Panc1 (cell line): ENCODE data around the gene LRGUK. TPM values are rescaled to one million over a fixed set of nuclear protein-coding genes. Genes with fewer than 3 reads are reported as not detected.

Source experiments
- ATAC-seq: fragments of 200-7000 bp; cut with Tn5 transposase; 2 replicates; pipeline ENCODE4 v1.9.1; 2020; ENCODE audit warnings: mild to moderate bottlenecking, moderate library complexity
- BruUV-seq: library from RNA; stranded (reverse); fragments of 400-500 nt; replicated peaks from 2 replicates; lab custom pipeline; 2021; lab: Mats Ljungman, UMichigan
- CTCF ChIA-PET: fragments of 300-600 bp; sonication (Branson Sonifier 250); formaldehyde crosslinking; loops from one replicate; lab custom pipeline; 2022; ENCODE audit warnings: antibody characterized with exemption; lab: Charles Lee
- POLR2A ChIA-PET: fragments of 300-600 bp; sonication (Branson Sonifier 250); formaldehyde crosslinking; loops from one replicate; lab custom pipeline; 2022; ENCODE audit warnings: antibody characterized with exemption; lab: Charles Lee
- DNase-seq: peaks from one replicate; pipeline ENCODE4 v3.0.0-alpha.2; 2010; ENCODE audit warnings: low read depth, low spot score
- H3K27ac ChIP-seq: 2 replicates; pipeline ENCODE4 v1.5.1; 2011; ENCODE audit warnings: mild to moderate bottlenecking, low read length, inconsistent platforms
- H3K27me3 ChIP-seq: fragments of 200-500 bp; sonication (Bioruptor generic); 2 replicates; pipeline ENCODE4 v1.6.0; 2014; ENCODE audit warnings: low read length, inconsistent platforms; ENCODE audit not compliant: control insufficient read depth, insufficient read depth
- H3K36me3 ChIP-seq: fragments of 200-500 bp; sonication (Bioruptor generic); 2 replicates; pipeline ENCODE4 v1.5.1; 2014; ENCODE audit warnings: inconsistent platforms, mild to moderate bottlenecking, low read length, moderate library complexity; ENCODE audit not compliant: control insufficient read depth, insufficient read depth
- H3K4me1 ChIP-seq: 2 replicates; pipeline ENCODE4 v1.5.1; 2011; ENCODE audit warnings: inconsistent platforms, mild to moderate bottlenecking, low read length, moderate library complexity; ENCODE audit not compliant: control insufficient read depth, insufficient read depth
- H3K4me3 ChIP-seq, 2 experiments: 2 replicates each; pipeline ENCODE4 v1.5.1; 2011 to 2012; ENCODE audit warnings: low read depth in 2 of 2, low read length in 2 of 2, mild to moderate bottlenecking in 2 of 2, inconsistent platforms in 1 of 2, moderate library complexity in 1 of 2
- H3K9me3 ChIP-seq: fragments of 200-500 bp; sonication (Bioruptor generic); 2 replicates; pipeline ENCODE4 v1.5.1; 2014; ENCODE audit warnings: low read depth, mild to moderate bottlenecking, inconsistent platforms, low read length, moderate library complexity; ENCODE audit not compliant: control insufficient read depth, insufficient read depth
- POLR2AphosphoS5 ChIP-seq: IDR thresholded peaks from 2 replicates; pipeline ENCODE4 v1.6.1; 2012; ENCODE audit warnings: mild to moderate bottlenecking, low read depth, low read length, moderate library complexity
- SIN3A ChIP-seq: IDR thresholded peaks from 2 replicates; pipeline ENCODE4 v1.6.1; 2012; ENCODE audit warnings: low read depth, mild to moderate bottlenecking, low read length, moderate library complexity, borderline replicate concordance; ENCODE audit not compliant: insufficient read depth
- TCF7L2 ChIP-seq: IDR thresholded peaks from 2 replicates; pipeline ENCODE4 v1.6.1; 2011; ENCODE audit warnings: mild to moderate bottlenecking, low read depth, low read length, inconsistent platforms
- in situ Hi-C: cut with HindIII; loops from 2 replicates; pipeline ENCODE4 v1.10.0; 2016; ENCODE audit warnings: low sequenced_read_pairs, low pct_unique_long_range_greater_than_20kb
- intact Hi-C: fragments of 100-400 bp; cut with micrococcal nuclease; formaldehyde crosslinking; loops from one replicate; pipeline ENCODE4 v1.10.0; 2022; ENCODE audit not compliant: unreplicated experiment
- total RNA-seq: library from RNA; stranded (reverse); gene quantifications from one replicate; pipeline ENCODE4 v1.2.1, GENCODE V29; 2021; ENCODE audit not compliant: unreplicated experiment
- TF ChIP-seq, protein P1 (sequence below): fragments of 450-650 bp; IDR thresholded peaks from 2 replicates; pipeline ENCODE4 v1.5.1; 2017; ENCODE audit warnings: mild to moderate bottlenecking
- TF ChIP-seq, protein P2 (sequence below), 2 experiments: IDR thresholded peaks; 2 replicates each; pipeline ENCODE4 v1.6.1; 2011 to 2012; ENCODE audit warnings: low read depth in 2 of 2, control low read depth in 1 of 2, low read length in 1 of 2, mild to moderate bottlenecking in 1 of 2, moderate library complexity in 1 of 2; ENCODE audit not compliant: insufficient read depth in 1 of 2

The LRGUK gene
- total RNA-seq, 1 experiment from 2014 or later = 0.23 TPM

DNA sequence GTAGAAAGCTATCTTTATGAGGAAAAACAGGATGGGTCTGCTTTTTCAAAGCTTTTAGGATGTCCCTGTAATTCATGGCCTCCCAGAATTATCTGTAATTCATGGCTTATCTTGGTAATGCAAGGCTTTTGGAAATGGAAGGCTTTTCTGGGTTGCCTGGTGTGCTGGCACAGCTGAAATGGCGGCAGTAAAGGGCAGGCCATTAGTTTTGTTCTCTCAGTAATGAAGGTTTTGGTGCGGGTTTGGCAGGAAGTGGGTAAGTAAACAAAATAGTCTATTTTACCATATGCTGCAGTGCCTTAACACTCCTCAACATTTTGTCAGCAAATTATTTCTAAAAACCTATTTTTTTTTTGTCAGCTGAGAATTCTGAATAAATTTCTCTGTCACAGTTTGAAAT lies 69.3 kb downstream of the LRGUK start:
- no peak overlapping the region for H3K4me3 ChIP-seq
- ATAC-seq (no peak), DNase-seq (no peak)
- TF ChIP-seq, protein P1, sequence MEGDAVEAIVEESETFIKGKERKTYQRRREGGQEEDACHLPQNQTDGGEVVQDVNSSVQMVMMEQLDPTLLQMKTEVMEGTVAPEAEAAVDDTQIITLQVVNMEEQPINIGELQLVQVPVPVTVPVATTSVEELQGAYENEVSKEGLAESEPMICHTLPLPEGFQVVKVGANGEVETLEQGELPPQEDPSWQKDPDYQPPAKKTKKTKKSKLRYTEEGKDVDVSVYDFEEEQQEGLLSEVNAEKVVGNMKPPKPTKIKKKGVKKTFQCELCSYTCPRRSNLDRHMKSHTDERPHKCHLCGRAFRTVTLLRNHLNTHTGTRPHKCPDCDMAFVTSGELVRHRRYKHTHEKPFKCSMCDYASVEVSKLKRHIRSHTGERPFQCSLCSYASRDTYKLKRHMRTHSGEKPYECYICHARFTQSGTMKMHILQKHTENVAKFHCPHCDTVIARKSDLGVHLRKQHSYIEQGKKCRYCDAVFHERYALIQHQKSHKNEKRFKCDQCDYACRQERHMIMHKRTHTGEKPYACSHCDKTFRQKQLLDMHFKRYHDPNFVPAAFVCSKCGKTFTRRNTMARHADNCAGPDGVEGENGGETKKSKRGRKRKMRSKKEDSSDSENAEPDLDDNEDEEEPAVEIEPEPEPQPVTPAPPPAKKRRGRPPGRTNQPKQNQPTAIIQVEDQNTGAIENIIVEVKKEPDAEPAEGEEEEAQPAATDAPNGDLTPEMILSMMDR = no peak
- TF ChIP-seq SIN3A (no peak), TCF7L2 (no peak), POLR2AphosphoS5 (no peak)
- TF ChIP-seq, protein P2, sequence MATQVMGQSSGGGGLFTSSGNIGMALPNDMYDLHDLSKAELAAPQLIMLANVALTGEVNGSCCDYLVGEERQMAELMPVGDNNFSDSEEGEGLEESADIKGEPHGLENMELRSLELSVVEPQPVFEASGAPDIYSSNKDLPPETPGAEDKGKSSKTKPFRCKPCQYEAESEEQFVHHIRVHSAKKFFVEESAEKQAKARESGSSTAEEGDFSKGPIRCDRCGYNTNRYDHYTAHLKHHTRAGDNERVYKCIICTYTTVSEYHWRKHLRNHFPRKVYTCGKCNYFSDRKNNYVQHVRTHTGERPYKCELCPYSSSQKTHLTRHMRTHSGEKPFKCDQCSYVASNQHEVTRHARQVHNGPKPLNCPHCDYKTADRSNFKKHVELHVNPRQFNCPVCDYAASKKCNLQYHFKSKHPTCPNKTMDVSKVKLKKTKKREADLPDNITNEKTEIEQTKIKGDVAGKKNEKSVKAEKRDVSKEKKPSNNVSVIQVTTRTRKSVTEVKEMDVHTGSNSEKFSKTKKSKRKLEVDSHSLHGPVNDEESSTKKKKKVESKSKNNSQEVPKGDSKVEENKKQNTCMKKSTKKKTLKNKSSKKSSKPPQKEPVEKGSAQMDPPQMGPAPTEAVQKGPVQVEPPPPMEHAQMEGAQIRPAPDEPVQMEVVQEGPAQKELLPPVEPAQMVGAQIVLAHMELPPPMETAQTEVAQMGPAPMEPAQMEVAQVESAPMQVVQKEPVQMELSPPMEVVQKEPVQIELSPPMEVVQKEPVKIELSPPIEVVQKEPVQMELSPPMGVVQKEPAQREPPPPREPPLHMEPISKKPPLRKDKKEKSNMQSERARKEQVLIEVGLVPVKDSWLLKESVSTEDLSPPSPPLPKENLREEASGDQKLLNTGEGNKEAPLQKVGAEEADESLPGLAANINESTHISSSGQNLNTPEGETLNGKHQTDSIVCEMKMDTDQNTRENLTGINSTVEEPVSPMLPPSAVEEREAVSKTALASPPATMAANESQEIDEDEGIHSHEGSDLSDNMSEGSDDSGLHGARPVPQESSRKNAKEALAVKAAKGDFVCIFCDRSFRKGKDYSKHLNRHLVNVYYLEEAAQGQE (IDR thresholded peaks at IDR 0.05; ENCODE audit: insufficient read depth in 1 of 2, low read depth in 2 of 2, low read length in 1 of 2) = no peak
- no peaks in the 10 kb centered on the region for H3K4me1 ChIP-seq
- H3K36me3 ChIP-seq = no peaks in the 10 kb centered on the region
- H3K27ac ChIP-seq = no peak overlapping the region
- intact Hi-C loops = no loop called here
- CTCF ChIA-PET = no interaction called here
- H3K27me3 ChIP-seq = no peaks in the 10 kb centered on the region
- in situ Hi-C loops = no loop called here
- POLR2A ChIA-PET = no interaction called here
- no TSS peak for BruUV-seq
- no peaks in the 10 kb centered on the region for H3K9me3 ChIP-seq

DNA sequence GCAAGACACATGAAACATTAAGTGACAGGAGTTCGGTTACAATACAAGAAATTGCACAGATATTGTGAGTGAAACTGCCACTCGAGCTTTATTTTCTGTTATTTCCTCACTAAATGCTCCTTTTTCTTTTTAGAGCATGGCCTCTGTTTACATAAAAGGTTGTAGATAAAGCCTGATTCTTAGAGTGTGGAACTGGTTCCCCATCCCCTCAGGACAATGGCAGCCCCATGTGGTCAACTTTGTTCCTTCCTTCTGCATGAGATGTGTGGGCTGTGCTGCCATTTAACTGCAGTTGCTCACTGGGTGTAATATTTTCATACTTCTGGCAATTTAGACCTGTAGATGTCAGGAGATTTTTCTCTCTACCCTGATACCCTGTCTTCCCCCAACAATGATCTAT lies 70.2 kb downstream of the LRGUK start:
- in situ Hi-C loops (no loop called here), intact Hi-C loops (no loop called here)
- no peak overlapping the region for H3K27ac ChIP-seq
- DNase-seq (no peak), ATAC-seq (no peak)
- TF ChIP-seq, protein P1 = no peak
- TF ChIP-seq, protein P2 (IDR thresholded peaks at IDR 0.05; ENCODE audit: insufficient read depth in 1 of 2, low read depth in 2 of 2, low read length in 1 of 2) = no peak
- TF ChIP-seq TCF7L2 = no peak
- H3K9me3 ChIP-seq = no peaks in the 10 kb centered on the region
- CTCF ChIA-PET = no interaction called here
- no peaks in the 10 kb centered on the region for H3K36me3 ChIP-seq
- H3K4me1 ChIP-seq = no peaks in the 10 kb centered on the region
- no peaks in the 10 kb centered on the region for H3K27me3 ChIP-seq
- BruUV-seq = no TSS peak
- no peak overlapping the region for H3K4me3 ChIP-seq
- POLR2A ChIA-PET = no interaction called here
